Measurements from ENCODE around the gene ECI1. TPM values are rescaled to one million over a fixed set of nuclear protein-coding genes. Genes with fewer than 3 reads are reported as not detected.
A peak's percentile ranks its signal among the peaks of the same experiment; 100 is the strongest.

Gene ECI1
- total RNA-seq, 1 experiment from 2014 or later = 95.4 TPM

DNA sequence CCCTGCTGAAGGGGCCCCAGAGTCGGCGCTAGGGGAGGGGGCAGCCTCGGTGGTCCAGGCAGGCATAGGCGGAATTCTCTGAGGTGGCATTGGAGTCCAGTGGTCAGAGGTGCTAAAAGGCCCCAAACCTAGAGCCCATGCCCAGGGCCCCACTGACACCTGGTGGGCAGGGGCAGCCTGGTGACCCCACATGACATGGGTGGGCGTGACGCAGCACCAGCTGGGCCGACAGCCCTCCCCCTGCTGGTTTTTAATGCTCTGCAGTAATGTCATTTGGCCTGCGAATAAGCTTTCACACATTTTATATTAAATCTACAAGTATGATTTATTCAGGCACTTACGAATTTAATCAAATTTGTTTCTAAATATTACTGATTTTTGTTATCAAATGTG, 18.7 kb upstream of the ECI1 start:
- Mint-ChIP-seq H3K36me3 (ENCODE audit: insufficient read depth in 1 of 3, low read depth in 3 of 3) (peaks cover 7 to 22% (median 21%) of the 10 kb centered on the region in 3 experiments; a peak in 6 of 7 replicates), H3K27me3 (ENCODE audit: low read depth) (peaks cover 3% of the 10 kb centered on the region; the same call in 1 of the 2 replicates), H3K9me3 (no peaks in the 10 kb centered on the region), H3K4me3 (peak overlapping the region; percentile 87 to 90), H3K4me1 (peaks cover 19 to 20% of the 10 kb centered on the region in 2 experiments), H3K27ac (no peak overlapping the region)
- no peaks in the 10 kb centered on the region for H3K9me3 ChIP-seq (ENCODE audit: control insufficient read depth, low read depth, low read length)
- H3T11ph ChIP-seq (ENCODE audit: low read length) = no peak overlapping the region
- H4K20me1 ChIP-seq (ENCODE audit: control insufficient read depth, insufficient read depth, insufficient read length) = no peaks in the 10 kb centered on the region
- no peak overlapping the region for H3K56ac ChIP-seq (ENCODE audit: insufficient read length, low read depth, low read length)
- H2BK5ac ChIP-seq (ENCODE audit: insufficient read length, low read length) = no peak overlapping the region
- H4K5ac ChIP-seq (ENCODE audit: insufficient read length, low read depth, low read length) = no peak overlapping the region
- no peak overlapping the region for H3K27ac ChIP-seq (ENCODE audit: insufficient read length, low read depth, low read length)
- no peak for DNase-seq
- H3K18ac ChIP-seq (ENCODE audit: insufficient read length, low read depth, low read length) = no peak overlapping the region
- no peak overlapping the region for H3K4me2 ChIP-seq (ENCODE audit: insufficient read depth, insufficient read length, low read length)
- TF ChIP-seq, protein P1, sequence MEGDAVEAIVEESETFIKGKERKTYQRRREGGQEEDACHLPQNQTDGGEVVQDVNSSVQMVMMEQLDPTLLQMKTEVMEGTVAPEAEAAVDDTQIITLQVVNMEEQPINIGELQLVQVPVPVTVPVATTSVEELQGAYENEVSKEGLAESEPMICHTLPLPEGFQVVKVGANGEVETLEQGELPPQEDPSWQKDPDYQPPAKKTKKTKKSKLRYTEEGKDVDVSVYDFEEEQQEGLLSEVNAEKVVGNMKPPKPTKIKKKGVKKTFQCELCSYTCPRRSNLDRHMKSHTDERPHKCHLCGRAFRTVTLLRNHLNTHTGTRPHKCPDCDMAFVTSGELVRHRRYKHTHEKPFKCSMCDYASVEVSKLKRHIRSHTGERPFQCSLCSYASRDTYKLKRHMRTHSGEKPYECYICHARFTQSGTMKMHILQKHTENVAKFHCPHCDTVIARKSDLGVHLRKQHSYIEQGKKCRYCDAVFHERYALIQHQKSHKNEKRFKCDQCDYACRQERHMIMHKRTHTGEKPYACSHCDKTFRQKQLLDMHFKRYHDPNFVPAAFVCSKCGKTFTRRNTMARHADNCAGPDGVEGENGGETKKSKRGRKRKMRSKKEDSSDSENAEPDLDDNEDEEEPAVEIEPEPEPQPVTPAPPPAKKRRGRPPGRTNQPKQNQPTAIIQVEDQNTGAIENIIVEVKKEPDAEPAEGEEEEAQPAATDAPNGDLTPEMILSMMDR (conservative IDR thresholded peaks at IDR 0.05) = no peak
- no peak overlapping the region for H3K9ac ChIP-seq (ENCODE audit: extremely low read depth, insufficient read length, low read length)
- H2AK5ac ChIP-seq (ENCODE audit: insufficient read length, low read length) = no peak overlapping the region
- WGBS (ENCODE audit: extremely low coverage, insufficient read length, low lambda C conversion rate) = no CpG with 5 or more reads among the region's 9 CpGs
- no peaks in the 10 kb centered on the region for H3K23me2 ChIP-seq (ENCODE audit: insufficient read length, low read depth, low read length, poor library complexity, severe bottlenecking)
- H2BK12ac ChIP-seq (ENCODE audit: insufficient read length, low read depth, low read length) = no peak overlapping the region
- no peak overlapping the region for H2BK15ac ChIP-seq (ENCODE audit: low read depth, low read length)
- H3K79me2 ChIP-seq (ENCODE audit: insufficient read depth, low read length) = peaks cover 22% of the 10 kb centered on the region
- no peak overlapping the region for H2BK120ac ChIP-seq (ENCODE audit: low read depth, low read length, poor library complexity, severe bottlenecking)
- H2BK20ac ChIP-seq (ENCODE audit: low read depth, low read length, poor library complexity, severe bottlenecking) = no peak overlapping the region
- H3K4me1 ChIP-seq (ENCODE audit: insufficient read depth, low read length) = peaks cover 2% of the 10 kb centered on the region; the same call in 1 of the 2 replicates
- H3K4ac ChIP-seq (ENCODE audit: low read depth, low read length) = no peak overlapping the region
- H4K8ac ChIP-seq (replicated peaks; ENCODE audit: insufficient read length, low read depth, low read length) = no peak overlapping the region
- no peaks in the 10 kb centered on the region for H3K79me1 ChIP-seq (ENCODE audit: insufficient read depth, low read depth, low read length, poor library complexity, severe bottlenecking)
- no peaks in the 10 kb centered on the region for H3K27me3 ChIP-seq (ENCODE audit: insufficient read depth, low read length)
- H3K23ac ChIP-seq (ENCODE audit: insufficient read length, low read depth, low read length) = no peak overlapping the region
- no peak overlapping the region for H2AFZ ChIP-seq (ENCODE audit: low read length)
- H3K14ac ChIP-seq (ENCODE audit: insufficient read depth, low read length) = no peak overlapping the region
- H4K91ac ChIP-seq (ENCODE audit: insufficient read length, low read depth, low read length) = no peak overlapping the region
